GM13976 (cell line): Measurements from ENCODE around the gene DDX39A.

Experiments used
- DNase-seq: peaks from one replicate; pipeline ENCODE4 v3.0.0; 2012; ENCODE audit warnings: low spot score
- in situ Hi-C: fragments of 300-500 bp; cut with MboI; formaldehyde crosslinking; loops from one replicate; pipeline ENCODE4 v1.12.0; 2022; ENCODE audit warnings: low sequenced_read_pairs, mixed read lengths, inconsistent platforms; ENCODE audit not compliant: unreplicated experiment
- TF ChIP-seq, protein P1 (sequence below): IDR thresholded peaks from 2 replicates; pipeline ENCODE4 v1.5.1; 2012; ENCODE audit warnings: borderline replicate concordance, mild to moderate bottlenecking; ENCODE audit not compliant: insufficient read depth; ENCODE audit errors: extremely low read depth, missing control alignments, control extremely low read depth

Gene DDX39A

DNA sequence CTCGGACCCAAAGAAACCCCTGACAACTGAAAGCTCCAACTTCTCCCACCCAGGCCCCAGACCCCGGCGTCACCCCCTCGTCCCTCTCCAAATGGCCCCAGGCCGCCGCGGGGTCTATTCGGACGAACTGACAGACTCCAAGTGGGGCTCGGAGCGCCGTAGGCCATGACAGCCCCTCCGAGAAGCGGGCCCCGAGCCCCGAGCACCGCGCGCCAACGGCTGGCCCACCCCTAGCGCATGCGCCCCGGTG is 360 bp downstream of the DDX39A start:
- TF ChIP-seq, protein P1, sequence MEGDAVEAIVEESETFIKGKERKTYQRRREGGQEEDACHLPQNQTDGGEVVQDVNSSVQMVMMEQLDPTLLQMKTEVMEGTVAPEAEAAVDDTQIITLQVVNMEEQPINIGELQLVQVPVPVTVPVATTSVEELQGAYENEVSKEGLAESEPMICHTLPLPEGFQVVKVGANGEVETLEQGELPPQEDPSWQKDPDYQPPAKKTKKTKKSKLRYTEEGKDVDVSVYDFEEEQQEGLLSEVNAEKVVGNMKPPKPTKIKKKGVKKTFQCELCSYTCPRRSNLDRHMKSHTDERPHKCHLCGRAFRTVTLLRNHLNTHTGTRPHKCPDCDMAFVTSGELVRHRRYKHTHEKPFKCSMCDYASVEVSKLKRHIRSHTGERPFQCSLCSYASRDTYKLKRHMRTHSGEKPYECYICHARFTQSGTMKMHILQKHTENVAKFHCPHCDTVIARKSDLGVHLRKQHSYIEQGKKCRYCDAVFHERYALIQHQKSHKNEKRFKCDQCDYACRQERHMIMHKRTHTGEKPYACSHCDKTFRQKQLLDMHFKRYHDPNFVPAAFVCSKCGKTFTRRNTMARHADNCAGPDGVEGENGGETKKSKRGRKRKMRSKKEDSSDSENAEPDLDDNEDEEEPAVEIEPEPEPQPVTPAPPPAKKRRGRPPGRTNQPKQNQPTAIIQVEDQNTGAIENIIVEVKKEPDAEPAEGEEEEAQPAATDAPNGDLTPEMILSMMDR = no peak
- in situ Hi-C loops = no loop called here
- peak; percentile 92 for DNase-seq

DNA sequence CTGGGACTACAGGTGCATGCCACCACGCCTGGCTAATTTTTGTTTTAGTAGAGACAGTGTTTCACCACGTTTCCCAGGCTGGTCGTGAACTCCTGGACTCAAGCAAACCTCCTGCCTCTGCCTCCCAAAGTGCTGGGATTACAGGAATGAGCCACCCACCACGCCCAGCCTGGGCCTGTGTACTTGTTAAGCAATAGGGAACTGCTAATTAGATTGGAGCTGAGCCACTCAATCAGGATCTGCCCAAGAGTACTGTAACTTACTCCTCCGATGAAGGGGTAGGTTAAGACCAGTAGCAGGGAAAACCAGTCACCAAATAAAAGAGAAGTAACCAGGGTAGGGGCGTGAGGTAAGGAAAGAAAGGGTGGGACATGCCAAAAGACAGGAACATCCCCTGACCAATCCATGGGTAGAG is 2.3 kb downstream of the DDX39A start:
- DNase-seq = no peak
- TF ChIP-seq, protein P1 = no peak
- in situ Hi-C loops = no loop called here

DNA sequence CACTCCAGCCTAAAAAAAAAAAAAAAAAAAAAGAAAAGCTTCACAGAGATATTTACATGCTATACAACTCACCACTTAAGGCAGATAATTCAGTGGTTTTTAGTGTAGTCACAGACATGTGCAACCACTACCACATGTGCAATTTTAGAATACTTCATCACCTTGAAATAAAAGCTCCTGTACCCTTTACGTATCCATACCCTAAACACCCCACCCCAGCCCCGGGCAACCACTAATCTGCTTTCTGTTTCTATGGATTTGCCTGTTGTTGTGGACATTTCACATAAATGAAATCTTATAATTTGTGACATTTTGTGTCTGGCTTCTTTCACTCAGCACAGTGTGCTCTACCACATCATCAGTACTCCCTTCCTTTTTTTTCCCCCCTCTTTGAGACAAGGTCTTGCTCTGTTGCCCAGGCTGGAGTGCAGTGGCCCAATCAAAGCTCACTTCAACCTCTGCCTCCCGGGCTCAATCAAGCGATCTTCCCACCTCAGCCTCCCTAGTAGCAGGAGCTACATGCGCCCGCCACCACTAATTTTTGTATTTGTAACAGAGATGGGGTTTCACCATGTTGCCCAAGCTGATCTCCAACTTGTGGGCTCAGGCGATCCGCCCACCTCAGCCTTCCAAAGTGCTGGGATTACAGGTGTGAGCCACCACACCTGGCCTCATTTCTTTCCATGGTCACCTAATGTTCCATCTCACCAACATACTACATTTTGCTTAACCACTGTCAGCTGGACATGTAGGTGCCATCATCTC is 4.0 kb downstream of the DDX39A start:
- in situ Hi-C loops = no loop called here
- no peak for DNase-seq
- TF ChIP-seq, protein P1 = no peak

DNA sequence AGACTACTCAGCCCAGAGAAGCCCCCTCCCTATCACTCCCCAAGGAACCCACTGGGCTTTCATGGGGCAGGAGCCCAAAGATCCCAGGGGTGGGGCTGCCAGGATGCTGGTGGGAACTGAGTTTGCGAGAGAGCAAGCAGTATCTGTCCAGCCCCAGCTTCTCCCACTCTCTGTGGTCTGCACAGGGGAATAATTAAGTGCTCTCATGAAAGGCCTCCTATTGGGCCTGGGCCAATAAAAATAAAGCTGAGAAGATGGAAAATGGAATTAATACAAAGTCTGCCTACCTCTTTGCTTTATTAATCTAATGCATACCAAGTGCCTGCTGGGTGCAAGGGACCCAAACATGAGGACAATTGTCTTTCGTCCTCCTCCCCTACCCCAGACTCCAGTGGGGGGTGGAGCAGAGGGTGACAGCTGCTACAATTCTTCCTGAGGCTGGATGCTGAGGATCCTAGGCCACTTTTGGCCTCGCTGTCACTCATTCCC is 5.4 kb downstream of the DDX39A start:
- in situ Hi-C loops = no loop called here
- TF ChIP-seq, protein P1 = no peak
- no peak for DNase-seq

DNA sequence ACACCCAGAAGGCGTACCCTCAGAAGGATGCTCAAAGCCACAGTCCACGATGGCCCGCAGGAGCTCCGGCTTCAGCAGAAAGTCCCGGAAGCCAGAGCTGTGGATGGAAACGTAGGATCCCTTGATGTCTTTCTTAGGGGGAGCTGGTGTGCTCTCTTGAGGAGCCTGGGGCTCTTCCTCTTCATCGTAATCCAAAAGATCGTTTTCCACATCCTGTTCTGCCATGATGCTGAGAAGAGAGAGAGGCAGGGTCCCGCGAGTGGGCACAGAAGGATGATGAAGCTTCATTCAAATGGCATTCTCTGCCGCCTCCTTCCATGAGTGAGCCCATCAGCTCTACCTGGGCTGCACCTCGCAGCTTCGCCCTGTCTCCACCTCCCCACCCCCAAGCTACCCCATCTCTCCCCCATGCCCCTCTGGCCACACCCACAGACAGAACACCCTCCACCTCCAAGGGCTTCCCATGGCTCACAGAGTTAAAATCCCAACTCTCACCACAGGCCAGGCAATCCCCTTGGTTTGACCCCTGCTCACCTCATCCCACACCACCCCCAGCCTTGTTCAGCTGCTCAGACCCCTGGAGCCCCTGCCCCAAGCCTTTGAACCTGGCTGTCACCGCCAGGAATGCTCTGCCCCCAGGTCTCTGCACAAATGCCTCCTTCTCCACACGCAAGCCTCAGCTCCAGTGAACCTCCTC is 6.0 kb downstream of the DDX39A start:
- TF ChIP-seq, protein P1 = no peak
- no peak for DNase-seq
- in situ Hi-C loops = no loop called here

DNA sequence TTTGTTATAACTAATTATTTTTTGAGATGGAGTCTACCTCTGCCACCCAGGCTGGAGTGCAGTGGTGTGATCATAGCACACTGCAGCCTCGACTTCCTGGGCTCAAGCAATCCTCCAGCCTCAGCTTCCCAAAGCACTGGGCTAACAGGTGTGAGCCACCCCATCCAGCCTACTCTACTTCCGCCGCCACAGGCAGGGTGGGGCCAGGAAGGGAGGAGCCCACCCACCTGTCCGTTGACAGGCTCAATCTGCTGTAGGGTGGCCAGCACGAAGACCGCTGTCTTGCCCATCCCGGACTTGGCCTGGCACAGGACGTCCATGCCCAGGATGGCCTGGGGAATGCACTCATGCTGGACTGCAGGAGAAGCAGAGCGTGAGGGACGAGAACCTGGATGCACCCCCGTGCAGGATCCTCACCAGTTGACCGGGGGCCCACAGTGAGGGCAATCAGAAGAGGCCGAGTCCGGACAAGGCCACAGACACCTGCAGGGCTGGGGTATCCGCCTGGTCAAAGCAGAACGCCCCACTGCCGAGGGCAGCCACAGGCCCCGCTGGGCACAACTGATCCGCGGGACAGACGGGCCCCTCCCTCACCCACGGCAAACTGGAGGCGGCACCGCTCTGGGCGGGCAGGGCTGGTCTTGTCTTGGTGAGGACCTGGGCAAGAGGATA is 6.7 kb downstream of the DDX39A start:
- DNase-seq = no peak
- TF ChIP-seq, protein P1 = no peak
- in situ Hi-C loops = no loop called here
